ENCODE data around the gene STOM. TPM values are rescaled to one million over a fixed set of nuclear protein-coding genes. Genes with fewer than 3 reads are reported as not detected.
A peak's percentile ranks its signal among the peaks of the same experiment; 100 is the strongest.

Gene STOM
- total and polyA plus RNA-seq, 2 donors from 2014 or later = 165 to 229 TPM

GRCh38 chr9:121358751-121359150 is 11.3 kb downstream of the STOM start:
- H3K36me3 ChIP-seq (ENCODE audit: control insufficient read depth in 2 of 3, insufficient read depth in 3 of 3, low read length in 3 of 3) = peaks cover 0 to 9% (median 3%) of the 10 kb centered on the region in 3 donors
- no peak for TF ChIP-seq CTCF (IDR thresholded peaks at IDR 0.05; ENCODE audit: borderline replicate concordance, extremely low read depth, insufficient read depth)
- H3K27me3 ChIP-seq (ENCODE audit: control insufficient read depth, insufficient read depth, low read length) = no peaks in the 10 kb centered on the region
- intact Hi-C loops (cut with DNase I) = no loop called here
- H3K27ac ChIP-seq (ENCODE audit: low read depth in 2 of 2, low read length in 2 of 2) = peak overlapping the region in 1 of 2 donors; percentile 37
- DNase-seq = no peak
- no peak overlapping the region for H3K9ac ChIP-seq (ENCODE audit: low read length in 3 of 3)
- peaks cover 0 to 28% (median 10%) of the 10 kb centered on the region in 3 donors for H3K4me1 ChIP-seq (ENCODE audit: control insufficient read depth in 2 of 3, insufficient read depth in 2 of 3, low read depth in 1 of 3, low read length in 3 of 3)
- FAIRE-seq = no peak
- H3K4me3 ChIP-seq (ENCODE audit: low read length in 3 of 3) = no peak overlapping the region
- H3K9me3 ChIP-seq (ENCODE audit: control insufficient read depth in 2 of 3, insufficient read depth in 1 of 3, low read length in 3 of 3) = no peaks in the 10 kb centered on the region

GRCh38 chr9:121357011-121357410 is 13.0 kb downstream of the STOM start:
- Histone ChIP-seq H3K9ac (ENCODE audit: low read length in 3 of 3) (no peak overlapping the region), H3K4me3 (ENCODE audit: low read length in 3 of 3) (no peak overlapping the region), H3K36me3 (ENCODE audit: control insufficient read depth in 2 of 3, insufficient read depth in 3 of 3, low read length in 3 of 3) (peaks cover 0 to 23% (median 11%) of the 10 kb centered on the region in 3 donors), H3K4me1 (ENCODE audit: control insufficient read depth in 2 of 3, insufficient read depth in 2 of 3, low read depth in 1 of 3, low read length in 3 of 3) (peaks cover 0 to 20% (median 4%) of the 10 kb centered on the region in 3 donors), H3K9me3 (ENCODE audit: control insufficient read depth in 2 of 3, insufficient read depth in 1 of 3, low read length in 3 of 3) (no peaks in the 10 kb centered on the region), H3K27ac (ENCODE audit: low read depth in 2 of 2, low read length in 2 of 2) (no peak overlapping the region), H3K27me3 (ENCODE audit: control insufficient read depth, insufficient read depth, low read length) (no peaks in the 10 kb centered on the region)
- FAIRE-seq (no peak), DNase-seq (no peak)
- intact Hi-C loops (cut with DNase I) = no loop called here
- TF ChIP-seq CTCF (IDR thresholded peaks at IDR 0.05; ENCODE audit: borderline replicate concordance, extremely low read depth, insufficient read depth) = no peak

GRCh38 chr9:121354762-121355161 is 15.3 kb downstream of the STOM start:
- Histone ChIP-seq H3K27ac (ENCODE audit: low read depth in 2 of 2, low read length in 2 of 2) (no peak overlapping the region), H3K9me3 (ENCODE audit: control insufficient read depth in 2 of 3, insufficient read depth in 1 of 3, low read length in 3 of 3) (no peaks in the 10 kb centered on the region), H3K9ac (ENCODE audit: low read length in 3 of 3) (no peak overlapping the region), H3K4me1 (ENCODE audit: control insufficient read depth in 2 of 3, insufficient read depth in 2 of 3, low read depth in 1 of 3, low read length in 3 of 3) (peaks cover 7 to 28% (median 19%) of the 10 kb centered on the region in 3 donors), H3K27me3 (ENCODE audit: control insufficient read depth, insufficient read depth, low read length) (no peaks in the 10 kb centered on the region), H3K36me3 (ENCODE audit: control insufficient read depth in 2 of 3, insufficient read depth in 3 of 3, low read length in 3 of 3) (peaks cover 0 to 24% (median 11%) of the 10 kb centered on the region in 3 donors), H3K4me3 (ENCODE audit: low read length in 3 of 3) (no peak overlapping the region)
- no peak for DNase-seq
- FAIRE-seq = no peak
- intact Hi-C loops (cut with DNase I) = no loop called here
- no peak for TF ChIP-seq CTCF (IDR thresholded peaks at IDR 0.05; ENCODE audit: borderline replicate concordance, extremely low read depth, insufficient read depth)

GRCh38 chr9:121354141-121354540 is 15.9 kb downstream of the STOM start:
- Histone ChIP-seq H3K4me3 (ENCODE audit: low read length in 3 of 3) (no peak overlapping the region), H3K27me3 (ENCODE audit: control insufficient read depth, insufficient read depth, low read length) (no peaks in the 10 kb centered on the region), H3K27ac (ENCODE audit: low read depth in 2 of 2, low read length in 2 of 2) (peak overlapping the region; percentile 32 to 71), H3K9me3 (ENCODE audit: control insufficient read depth in 2 of 3, insufficient read depth in 1 of 3, low read length in 3 of 3) (no peaks in the 10 kb centered on the region), H3K9ac (ENCODE audit: low read length in 3 of 3) (peak overlapping the region in 1 of 3 donors; percentile 20), H3K4me1 (ENCODE audit: control insufficient read depth in 2 of 3, insufficient read depth in 2 of 3, low read depth in 1 of 3, low read length in 3 of 3) (peaks cover 7 to 22% (median 20%) of the 10 kb centered on the region in 3 donors), H3K36me3 (ENCODE audit: control insufficient read depth in 2 of 3, insufficient read depth in 3 of 3, low read length in 3 of 3) (peaks cover 0 to 24% (median 12%) of the 10 kb centered on the region in 3 donors)
- intact Hi-C loops (cut with DNase I) = no loop called here
- FAIRE-seq (no peak), DNase-seq (peak in 2 of 5 donors; percentile 35 to 42)
- no peak for TF ChIP-seq CTCF (IDR thresholded peaks at IDR 0.05; ENCODE audit: borderline replicate concordance, extremely low read depth, insufficient read depth)
